HL-60 (cell line): ENCODE results near the gene MYMX.
A peak's percentile ranks its signal among the peaks of the same experiment; 100 is the strongest.

Experiments used
- DNase-seq, 2 experiments: peaks; one replicate each; pipeline ENCODE4 v3.0.0-alpha.2; 2010 to 2020; ENCODE audit warnings: low read depth in 1 of 2, low spot score in 1 of 2
- H3K27ac ChIP-seq: fragments of 250-450 bp; sonication (Bioruptor Pico); replicated peaks from 2 replicates; pipeline ENCODE4 v1.5.1; 2020; ENCODE audit warnings: mild to moderate bottlenecking, moderate library complexity
- H3K27me3 ChIP-seq: fragments of 250-450 bp; sonication (Bioruptor Pico); 2 replicates; pipeline ENCODE4 v1.5.1; 2021; ENCODE audit warnings: mild to moderate bottlenecking, moderate library complexity; ENCODE audit not compliant: insufficient read depth, poor library complexity, severe bottlenecking
- H3K4me3 ChIP-seq: replicated peaks from 2 replicates; pipeline ENCODE4 v1.5.1; 2011; ENCODE audit warnings: mild to moderate bottlenecking, control low read depth, low read length; ENCODE audit not compliant: insufficient read depth
- CTCF ChIP-seq: IDR thresholded peaks from one replicate; pipeline ENCODE4 v1.5.1; 2011; ENCODE audit warnings: low read length, control low read depth, inconsistent platforms; ENCODE audit not compliant: insufficient read depth
- GABPA ChIP-seq: IDR thresholded peaks from 2 replicates; pipeline ENCODE4 v1.6.1; 2012; ENCODE audit warnings: low read depth
- POLR2AphosphoS5 ChIP-seq: IDR thresholded peaks from 2 replicates; pipeline ENCODE4 v1.6.1; 2012; ENCODE audit warnings: low read depth
- REST ChIP-seq: IDR thresholded peaks from 2 replicates; pipeline ENCODE4 v1.6.1; 2012; ENCODE audit warnings: low read depth; ENCODE audit not compliant: insufficient replicate concordance
- SPI1 ChIP-seq: IDR thresholded peaks from 2 replicates; pipeline ENCODE4 v1.6.1; 2012; ENCODE audit warnings: low read depth, mild to moderate bottlenecking, borderline replicate concordance

Gene MYMX

GRCh38 chr6:44234101-44235025, 17.6 kb downstream of the MYMX start:
- Histone ChIP-seq H3K27ac (peak overlapping the region; percentile 84), H3K4me3 (no peak overlapping the region)
- peak in 1 of 2 experiments; percentile 51 for DNase-seq

GRCh38 chr6:44235269-44235668, 18.5 kb downstream of the MYMX start:
- no peak for DNase-seq
- TF ChIP-seq CTCF (no peak), REST (no peak), GABPA (no peak), SPI1 (no peak), POLR2AphosphoS5 (no peak)
- no peak overlapping the region for H3K4me3 ChIP-seq
- H3K27me3 ChIP-seq: no peaks in the 10 kb centered on the region
- peak overlapping the region; percentile 84 for H3K27ac ChIP-seq

More at GRCh38 chr6:44234101-44235025, 17.6 kb downstream of the MYMX start:
- TF ChIP-seq SPI1: peak; percentile 4; the same call in 1 of the 2 replicates
- no peak for TF ChIP-seq POLR2AphosphoS5
- peak; percentile 53 for TF ChIP-seq CTCF
- no peak for TF ChIP-seq GABPA
- no peak for TF ChIP-seq REST
- H3K27me3 ChIP-seq: no peaks in the 10 kb centered on the region

GRCh38 chr6:44235891-44236516, 19.3 kb downstream of the MYMX start:
- Histone ChIP-seq H3K4me3 (no peak overlapping the region), H3K27ac (no peak overlapping the region), H3K27me3 (no peaks in the 10 kb centered on the region)
- DNase-seq: no peak
- no peak for TF ChIP-seq SPI1
- no peak for TF ChIP-seq CTCF
- no peak for TF ChIP-seq POLR2AphosphoS5
- TF ChIP-seq REST: no peak
- TF ChIP-seq GABPA: no peak
